GM12891 (cell line): ENCODE results near the gene MAP4K4.

Experiments
- DNase-seq: peaks from one replicate; pipeline ENCODE4 v3.0.0; 2011; ENCODE audit warnings: low spot score; ENCODE audit not compliant: insufficient read length
- FAIRE-seq: peaks from 2 replicates; lab custom pipeline; 2011; peaks lifted over from hg19 to GRCh38; lab: Jason Lieb, UNC
- PAX5 ChIP-seq: IDR thresholded peaks from 2 replicates; pipeline ENCODE4 v1.6.1; 2011; ENCODE audit warnings: low read length, moderate library complexity, mild to moderate bottlenecking; ENCODE audit not compliant: insufficient read depth, severe bottlenecking
- POLR2A ChIP-seq: IDR thresholded peaks from 2 replicates; pipeline ENCODE4 v1.6.1; 2011; ENCODE audit warnings: low read depth, low read length, control low read depth
- POLR2AphosphoS5 ChIP-seq: IDR thresholded peaks from 2 replicates; pipeline ENCODE4 v1.6.1; 2011; ENCODE audit warnings: low read depth, low read length, control low read depth
- POU2F2 ChIP-seq: IDR thresholded peaks from 2 replicates; pipeline ENCODE4 v1.6.1; 2011; ENCODE audit warnings: low read depth, mild to moderate bottlenecking, control low read depth, low read length, moderate library complexity
- SPI1 ChIP-seq: IDR thresholded peaks from 2 replicates; pipeline ENCODE4 v1.6.1; 2011; ENCODE audit warnings: low read depth, low read length, control low read depth
- TAF1 ChIP-seq: IDR thresholded peaks from 2 replicates; pipeline ENCODE4 v1.6.1; 2011; ENCODE audit warnings: low read depth, low read length, control low read depth

MAP4K4 gene

DNA sequence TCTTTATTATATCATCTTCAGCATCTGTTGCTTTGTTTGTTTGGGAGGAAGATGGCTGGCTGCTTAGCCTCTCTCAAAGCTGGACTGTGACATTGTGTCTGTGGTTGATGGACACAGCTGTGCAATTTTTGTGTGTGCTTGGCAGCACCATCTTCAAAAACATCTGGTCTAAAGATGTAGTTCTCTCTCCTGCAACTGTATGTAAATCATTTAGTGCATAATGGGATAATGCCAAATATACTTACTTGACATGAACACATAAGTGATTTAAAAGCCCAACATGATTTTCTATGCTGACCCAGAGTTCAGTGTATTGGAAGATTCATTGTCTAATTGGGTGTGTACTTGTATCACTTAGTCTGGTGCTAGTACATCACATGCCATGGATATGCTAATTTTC, 112.2 kb downstream of the MAP4K4 start:
- DNase-seq (no peak), FAIRE-seq (no peak)
- TF ChIP-seq POLR2AphosphoS5 = no peak
- no peak for TF ChIP-seq SPI1
- no peak for TF ChIP-seq POU2F2
- no peak for TF ChIP-seq TAF1
- TF ChIP-seq PAX5 = no peak
- no peak for TF ChIP-seq POLR2A

DNA sequence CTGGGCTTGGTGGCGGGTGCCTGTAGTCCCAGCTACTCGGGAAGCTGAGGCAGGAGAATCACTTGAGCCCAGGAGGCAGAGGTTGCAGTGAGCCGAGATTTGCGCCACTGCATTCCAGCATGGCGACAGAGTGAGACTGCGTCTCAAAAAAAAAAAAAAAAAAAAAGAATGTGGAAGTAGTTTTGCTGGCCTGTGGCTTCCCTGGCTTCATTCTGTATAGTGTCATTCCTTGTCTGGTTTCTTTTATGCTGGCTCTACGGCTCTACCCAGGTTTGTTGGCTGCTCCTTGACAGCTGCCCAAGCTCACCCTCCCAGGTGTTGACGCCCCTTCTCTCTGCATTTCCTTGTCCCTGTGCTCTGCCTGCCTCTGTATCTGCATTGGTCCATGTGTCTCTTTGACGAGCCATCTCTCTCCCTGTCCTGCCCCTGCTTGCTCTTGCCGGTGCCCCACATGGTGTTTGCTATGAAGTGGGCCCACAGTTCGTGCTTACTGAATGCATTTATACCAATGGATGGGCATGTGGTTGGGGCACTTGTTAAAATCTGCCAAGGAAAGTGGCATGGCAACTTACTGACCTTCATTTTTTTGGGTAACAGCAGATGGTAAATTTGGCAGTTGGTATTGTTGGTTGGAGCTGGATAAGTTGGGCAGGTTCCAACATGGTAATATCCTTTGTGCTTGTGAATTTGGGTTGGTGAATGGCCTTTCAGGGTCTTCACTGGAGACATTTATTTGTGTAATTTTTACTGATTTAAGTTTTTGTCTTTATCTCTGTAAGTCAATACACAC, 113.9 kb downstream of the MAP4K4 start:
- no peak for DNase-seq
- no peak for FAIRE-seq
- no peak for TF ChIP-seq POU2F2
- TF ChIP-seq TAF1 = no peak
- TF ChIP-seq SPI1 = no peak
- no peak for TF ChIP-seq PAX5
- no peak for TF ChIP-seq POLR2A
- no peak for TF ChIP-seq POLR2AphosphoS5

- FAIRE-seq = no peak
Observed at GRCh38 chr2:101812226-101812625, 114.7 kb downstream of the MAP4K4 start.

DNA sequence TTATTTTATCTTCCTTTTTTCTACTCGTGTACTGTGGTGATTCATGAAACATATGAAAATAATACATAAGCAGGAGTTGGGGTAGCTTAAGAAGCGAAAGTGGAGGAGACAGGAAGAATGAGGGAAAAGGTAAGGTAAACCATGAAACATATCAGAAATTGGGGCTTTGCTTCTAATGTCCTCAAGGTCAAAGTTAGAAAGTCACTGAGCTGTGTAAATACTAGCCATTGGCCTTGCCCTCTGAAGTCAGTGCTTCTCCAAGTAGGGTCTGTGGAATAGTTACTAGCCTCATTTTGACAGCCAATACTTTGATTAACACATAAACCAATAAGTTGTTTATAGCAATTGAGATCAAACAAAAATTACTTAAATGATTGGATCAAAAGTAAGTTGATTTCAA, 117.2 kb downstream of the MAP4K4 start:
- no peak for DNase-seq
- FAIRE-seq = no peak
- TF ChIP-seq PAX5 (no peak), POU2F2 (no peak), TAF1 (no peak), SPI1 (no peak), POLR2A (no peak), POLR2AphosphoS5 (no peak)

More at GRCh38 chr2:101812226-101812625, 114.7 kb downstream of the MAP4K4 start:
- no peak for DNase-seq
- no peak for TF ChIP-seq POU2F2
- no peak for TF ChIP-seq SPI1
- no peak for TF ChIP-seq POLR2AphosphoS5
- TF ChIP-seq TAF1 = no peak
- no peak for TF ChIP-seq POLR2A
- no peak for TF ChIP-seq PAX5

DNA sequence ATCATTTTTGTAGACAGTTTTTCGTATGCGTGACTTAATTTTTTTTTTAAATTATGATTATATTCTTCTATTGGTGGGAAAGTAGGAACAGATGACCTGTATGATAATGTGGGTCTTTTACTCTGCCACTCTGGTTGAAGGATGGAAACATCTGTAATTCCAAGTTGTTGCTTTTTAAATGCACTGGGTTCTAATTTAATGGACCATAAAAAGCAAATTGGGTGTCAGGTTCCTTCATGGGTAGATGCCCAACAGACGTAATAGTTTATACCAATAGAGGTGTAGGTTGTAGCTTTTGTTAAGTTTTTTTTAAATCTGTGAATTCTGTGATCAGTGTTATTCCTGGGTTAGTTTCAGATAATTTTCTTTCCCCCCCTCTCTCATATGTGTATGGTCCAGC, 117.6 kb downstream of the MAP4K4 start:
- no peak for FAIRE-seq
- DNase-seq = no peak

GRCh38 chr2:101815739-101816391, 118.4 kb downstream of the MAP4K4 start:
- FAIRE-seq (no peak), DNase-seq (no peak)
- TF ChIP-seq POU2F2 (no peak), TAF1 (no peak), POLR2AphosphoS5 (no peak), PAX5 (no peak), POLR2A (no peak), SPI1 (no peak)

More for the DNA sequence above, 117.6 kb downstream of the MAP4K4 start:
- TF ChIP-seq PAX5 (no peak), POLR2A (no peak), TAF1 (no peak), POLR2AphosphoS5 (no peak), SPI1 (no peak), POU2F2 (no peak)

DNA sequence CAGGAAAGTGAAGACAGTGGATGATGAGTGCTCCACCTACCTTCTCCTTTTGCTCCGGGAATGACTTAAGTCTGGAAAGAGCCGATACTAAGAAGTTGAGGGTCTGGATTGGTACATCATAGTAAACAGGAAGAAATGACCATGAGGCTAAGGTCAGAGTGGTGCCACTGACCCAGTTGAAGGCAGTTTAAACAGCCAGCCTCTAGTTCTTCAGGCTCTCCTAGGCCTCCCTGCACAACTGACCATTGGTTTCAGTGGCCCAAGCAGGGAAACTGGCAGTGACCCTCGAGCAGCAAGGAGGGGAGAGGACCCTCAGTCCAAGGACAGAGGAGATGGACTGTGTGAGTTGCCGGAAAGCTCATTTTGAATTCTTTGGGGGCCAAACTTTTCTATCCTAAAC, 119.1 kb downstream of the MAP4K4 start:
- no peak for FAIRE-seq
- TF ChIP-seq TAF1 = no peak
- TF ChIP-seq PAX5 = no peak
- TF ChIP-seq POLR2A = no peak
- TF ChIP-seq POLR2AphosphoS5 = no peak
- no peak for TF ChIP-seq SPI1
- no peak for TF ChIP-seq POU2F2
- DNase-seq = no peak

GRCh38 chr2:101817481-101817880, 120.0 kb downstream of the MAP4K4 start:
- DNase-seq = no peak
- FAIRE-seq = no peak
- TF ChIP-seq TAF1 (no peak), SPI1 (no peak), PAX5 (no peak), POLR2A (no peak), POU2F2 (no peak), POLR2AphosphoS5 (no peak)
